ENCODE results near the gene DST.

The DST gene

GRCh38 chr6:56683882-56684281 lies 41.2 kb upstream of the DST start:
- H3K4me3 ChIP-seq (ENCODE audit: low read depth, low read length): no peak overlapping the region
- no peak for DNase-seq (ENCODE audit: low read depth)
- no peak for TF ChIP-seq CTCF (IDR thresholded peaks at IDR 0.05; ENCODE audit: insufficient read depth, low read depth, low read length, missing control alignments)

- DNase-seq (ENCODE audit: low read depth): no peak
- no peak for TF ChIP-seq CTCF (IDR thresholded peaks at IDR 0.05; ENCODE audit: insufficient read depth, low read depth, low read length, missing control alignments)
- H3K4me3 ChIP-seq (ENCODE audit: low read depth, low read length): no peak overlapping the region
These were observed 39.9 kb upstream of the DST start for GRCh38 chr6:56682635-56683034.

GRCh38 chr6:56677559-56677958 lies 34.9 kb upstream of the DST start:
- TF ChIP-seq CTCF (IDR thresholded peaks at IDR 0.05; ENCODE audit: insufficient read depth, low read depth, low read length, missing control alignments): no peak
- peak; percentile 20 for DNase-seq (ENCODE audit: low read depth)
- H3K4me3 ChIP-seq (ENCODE audit: low read depth, low read length): no peak overlapping the region

GRCh38 chr6:56671651-56672461 lies 29.2 kb upstream of the DST start:
- no peak for DNase-seq (ENCODE audit: low read depth)
- no peak overlapping the region for H3K4me3 ChIP-seq (ENCODE audit: low read depth, low read length)
- no peak for TF ChIP-seq CTCF (IDR thresholded peaks at IDR 0.05; ENCODE audit: insufficient read depth, low read depth, low read length, missing control alignments)

- TF ChIP-seq CTCF (IDR thresholded peaks at IDR 0.05; ENCODE audit: insufficient read depth, low read depth, low read length, missing control alignments): no peak
- no peak overlapping the region for H3K4me3 ChIP-seq (ENCODE audit: low read depth, low read length)
- no peak for DNase-seq (ENCODE audit: low read depth)
These were observed 28.5 kb upstream of the DST start for GRCh38 chr6:56671160-56671559.

- no peak for DNase-seq (ENCODE audit: low read depth)
- no peak overlapping the region for H3K4me3 ChIP-seq (ENCODE audit: low read depth, low read length)
- TF ChIP-seq CTCF (IDR thresholded peaks at IDR 0.05; ENCODE audit: insufficient read depth, low read depth, low read length, missing control alignments): no peak
These were observed 26.4 kb upstream of the DST start for GRCh38 chr6:56669041-56669440.

- TF ChIP-seq CTCF (IDR thresholded peaks at IDR 0.05; ENCODE audit: insufficient read depth, low read depth, low read length, missing control alignments): no peak
- no peak overlapping the region for H3K4me3 ChIP-seq (ENCODE audit: low read depth, low read length)
- no peak for DNase-seq (ENCODE audit: low read depth)
These were observed 25.5 kb upstream of the DST start for GRCh38 chr6:56668158-56668557.
